ENCODE results near the gene RNF25. TPM values are rescaled to one million over a fixed set of nuclear protein-coding genes. Genes with fewer than 3 reads are reported as not detected.

RNF25 gene
- polyA plus RNA-seq, 1 donor (not counting 4 experiments of a cell fraction or from before 2014, with no cell fraction given), result 82.5 TPM

- TF ChIP-seq EZH2 (IDR thresholded peaks at IDR 0.05; ENCODE audit: low read length) (no peak), CTCF (optimal IDR thresholded peaks at IDR 0.05 in 1 of 3, IDR thresholded peaks at IDR 0.05 in 1 of 3, conservative IDR thresholded peaks at IDR 0.05 in 1 of 3; ENCODE audit: extremely low read depth in 1 of 3, insufficient read depth in 2 of 3, low read length in 3 of 3) (no peak)
- H3K4me1 ChIP-seq (ENCODE audit: control insufficient read depth, extremely low read depth, insufficient read depth, low read length), result peaks cover 11% of the 10 kb centered on the region
- dilution Hi-C loops (cut with MboI; ENCODE audit: extremely low pct_ligation_motif_present, low sequenced_read_pairs), result no loop called here
- H3K9me3 ChIP-seq (ENCODE audit: control insufficient read depth, low read depth, low read length), result no peaks in the 10 kb centered on the region
- H3K36me3 ChIP-seq (ENCODE audit: control insufficient read depth in 2 of 2, extremely low read depth in 1 of 2, insufficient read depth in 2 of 2, low read length in 2 of 2), result peaks cover 37 to 43% of the 10 kb centered on the region in 2 experiments
- H4K20me1 ChIP-seq (ENCODE audit: control insufficient read depth, extremely low read depth, insufficient read depth, low read length), result peaks cover 2% of the 10 kb centered on the region
- H2AFZ ChIP-seq (ENCODE audit: control insufficient read depth, low read length), result no peak overlapping the region
- no peak overlapping the region for H3K4me3 ChIP-seq (ENCODE audit: control insufficient read depth in 2 of 3, extremely low read depth in 1 of 3, insufficient read depth in 2 of 3, low read depth in 1 of 3, low read length in 3 of 3)
- H3K79me2 ChIP-seq (ENCODE audit: control insufficient read depth, insufficient read depth, low read length), result peaks cover 30% of the 10 kb centered on the region
- H3K27ac ChIP-seq (ENCODE audit: control insufficient read depth, insufficient read depth, low read length), result no peak overlapping the region
- FAIRE-seq, result no peak
- no peak overlapping the region for H3K9ac ChIP-seq (ENCODE audit: control insufficient read depth, extremely low read depth, insufficient read depth, low read length)
- no peaks in the 10 kb centered on the region for H3K27me3 ChIP-seq (ENCODE audit: control insufficient read depth, extremely low read depth, insufficient read depth, low read length)
- DNase-seq (ENCODE audit: low read depth, low spot score), result no peak
- H3K4me2 ChIP-seq (ENCODE audit: control insufficient read depth, extremely low read depth, insufficient read depth, low read depth, low read length), result no peak overlapping the region
- no peaks in the 10 kb centered on the region for H3K9me1 ChIP-seq (ENCODE audit: control insufficient read depth, extremely low read depth, insufficient read depth, low read length)
Measured at GRCh38 chr2:218662827-218663226, 9.0 kb downstream of the RNF25 start.

- no peaks in the 10 kb centered on the region for H3K27me3 ChIP-seq (ENCODE audit: control insufficient read depth, extremely low read depth, insufficient read depth, low read length)
- no peak overlapping the region for H3K27ac ChIP-seq (ENCODE audit: control insufficient read depth, insufficient read depth, low read length)
- no peak for FAIRE-seq
- dilution Hi-C loops (cut with MboI; ENCODE audit: extremely low pct_ligation_motif_present, low sequenced_read_pairs), result no loop called here
- H3K4me2 ChIP-seq (ENCODE audit: control insufficient read depth, extremely low read depth, insufficient read depth, low read depth, low read length), result no peak overlapping the region
- peaks cover 36 to 41% of the 10 kb centered on the region in 2 experiments for H3K36me3 ChIP-seq (ENCODE audit: control insufficient read depth in 2 of 2, extremely low read depth in 1 of 2, insufficient read depth in 2 of 2, low read length in 2 of 2)
- peaks cover 2% of the 10 kb centered on the region for H4K20me1 ChIP-seq (ENCODE audit: control insufficient read depth, extremely low read depth, insufficient read depth, low read length)
- no peak overlapping the region for H3K9ac ChIP-seq (ENCODE audit: control insufficient read depth, extremely low read depth, insufficient read depth, low read length)
- no peaks in the 10 kb centered on the region for H3K9me3 ChIP-seq (ENCODE audit: control insufficient read depth, low read depth, low read length)
- no peak for DNase-seq (ENCODE audit: low read depth, low spot score)
- H3K4me3 ChIP-seq (ENCODE audit: control insufficient read depth in 2 of 3, extremely low read depth in 1 of 3, insufficient read depth in 2 of 3, low read depth in 1 of 3, low read length in 3 of 3), result no peak overlapping the region
- no peaks in the 10 kb centered on the region for H3K9me1 ChIP-seq (ENCODE audit: control insufficient read depth, extremely low read depth, insufficient read depth, low read length)
- H2AFZ ChIP-seq (ENCODE audit: control insufficient read depth, low read length), result no peak overlapping the region
- H3K79me2 ChIP-seq (ENCODE audit: control insufficient read depth, insufficient read depth, low read length), result peaks cover 33% of the 10 kb centered on the region
- no peak for TF ChIP-seq CTCF (optimal IDR thresholded peaks at IDR 0.05 in 1 of 3, IDR thresholded peaks at IDR 0.05 in 1 of 3, conservative IDR thresholded peaks at IDR 0.05 in 1 of 3; ENCODE audit: extremely low read depth in 1 of 3, insufficient read depth in 2 of 3, low read length in 3 of 3)
- no peak for TF ChIP-seq EZH2 (IDR thresholded peaks at IDR 0.05; ENCODE audit: low read length)
- peaks cover 11% of the 10 kb centered on the region for H3K4me1 ChIP-seq (ENCODE audit: control insufficient read depth, extremely low read depth, insufficient read depth, low read length)
Measured at GRCh38 chr2:218662377-218662776, 9.4 kb downstream of the RNF25 start.
